GM12878 (cell line): ENCODE measurements around the gene PRSS33. TPM values are rescaled to one million over a fixed set of nuclear protein-coding genes. Genes with fewer than 3 reads are reported as not detected.

ENCODE experiments used
- ATAC-seq: fragments of 200-7000 bp; cut with Tn5 transposase; 3 replicates; pipeline ENCODE4 v1.9.1; 2020; ENCODE audit warnings: mild to moderate bottlenecking, moderate library complexity
- BruUV-seq: library from RNA; stranded (reverse); fragments of 400-500 nt; replicated peaks from 2 replicates; lab custom pipeline; 2021; lab: Mats Ljungman, UMichigan
- CTCF ChIA-PET: fragments of 300-600 bp; sonication (Branson Sonifier 250); formaldehyde crosslinking; extraction: SDS; loops from one replicate; lab custom pipeline; 2021; ENCODE audit warnings: inconsistent platforms; lab: Yijun Ruan, JAX
- POLR2A ChIA-PET: fragments of 350-600 bp; formaldehyde crosslinking; extraction: SDS; loops from one replicate; lab custom pipeline; 2021; ENCODE audit warnings: inconsistent platforms; lab: Charles Lee
- RAD21 ChIA-PET: fragments of 300-600 bp; sonication (Branson Sonifier 250); formaldehyde crosslinking; loops from one replicate; lab custom pipeline; 2023; ENCODE audit warnings: antibody characterized with exemption; ENCODE audit not compliant: unreplicated experiment; lab: Charles Lee
- SMC1A ChIA-PET: fragments of 300-600 bp; sonication (Branson Sonifier 250); formaldehyde crosslinking; loops from one replicate; lab custom pipeline; 2023; ENCODE audit not compliant: unreplicated experiment, uncharacterized antibody; lab: Charles Lee
- DNase-seq: peaks from one replicate; pipeline ENCODE4 v3.0.0-alpha.2; 2011; ENCODE audit warnings: low read depth, low spot score
- FAIRE-seq: peaks from 3 replicates; lab custom pipeline; 2011; peaks lifted over from hg19 to GRCh38; lab: Jason Lieb, UNC
- H2AFZ ChIP-seq: 2 replicates; pipeline ENCODE4 v1.6.0; 2011; ENCODE audit warnings: low read depth, low read length, control low read depth; ENCODE audit not compliant: control insufficient read depth
- H3K27ac ChIP-seq: 2 replicates; pipeline ENCODE4 v1.5.1; 2011; ENCODE audit warnings: control low read depth; ENCODE audit not compliant: control insufficient read depth, insufficient read depth
- H3K27me3 ChIP-seq, 2 experiments: replicated peaks in 1 of 2; 2 replicates each; pipeline versions ENCODE4 v1.6.0 to v1.6.1; 2011; ENCODE audit warnings: low read length in 1 of 2; ENCODE audit not compliant: control insufficient read depth in 2 of 2, insufficient read depth in 2 of 2
- H3K36me3 ChIP-seq, 2 experiments: 2 replicates each; pipeline ENCODE4 v1.5.1; 2011; ENCODE audit warnings: low read length in 1 of 2; ENCODE audit not compliant: control insufficient read depth in 2 of 2, insufficient read depth in 2 of 2
- H3K4me1 ChIP-seq: 2 replicates; pipeline ENCODE4 v1.6.1; 2011; ENCODE audit warnings: mild to moderate bottlenecking, low read length, moderate library complexity, mixed read lengths; ENCODE audit not compliant: control insufficient read depth, insufficient read depth
- H3K4me2 ChIP-seq: 2 replicates; pipeline ENCODE4 v1.6.0; 2011; ENCODE audit warnings: control low read depth; ENCODE audit not compliant: control insufficient read depth, insufficient read depth
- H3K4me3 ChIP-seq: fragments of 200-600 bp; sonication (generic); 2 replicates; pipeline ENCODE4 v1.5.1; 2016
- H3K79me2 ChIP-seq: 2 replicates; pipeline ENCODE4 v1.6.0; 2011; ENCODE audit warnings: low read length; ENCODE audit not compliant: control insufficient read depth, insufficient read depth
- H3K9ac ChIP-seq: 2 replicates; pipeline ENCODE4 v1.8.0; 2011; ENCODE audit warnings: low read length, control low read depth, mixed read lengths; ENCODE audit not compliant: control insufficient read depth, insufficient read depth
- H3K9me3 ChIP-seq: replicated peaks from 3 replicates; pipeline ENCODE4 v1.5.1; 2011; ENCODE audit warnings: mild to moderate bottlenecking, low read length; ENCODE audit not compliant: control insufficient read depth, insufficient read depth
- H4K20me1 ChIP-seq: 2 replicates; pipeline ENCODE4 v1.6.0; 2011; ENCODE audit not compliant: control insufficient read depth, insufficient read depth
- CREB1 ChIP-seq: IDR thresholded peaks from 2 replicates; pipeline ENCODE4 v1.6.1; 2012; ENCODE audit warnings: low read depth, mild to moderate bottlenecking, inconsistent platforms
- FOXM1 ChIP-seq: IDR thresholded peaks from 2 replicates; pipeline ENCODE4 v1.6.1; 2012; ENCODE audit warnings: low read depth, mild to moderate bottlenecking, inconsistent platforms, low read length, moderate library complexity
- HDAC2 ChIP-seq: fragments of 200-600 bp; sonication (generic); IDR thresholded peaks from 2 replicates; pipeline ENCODE4 v1.6.1; 2017
- KAT2A ChIP-seq: conservative IDR thresholded peaks from 2 replicates; pipeline ENCODE4 v1.6.1; 2011; ENCODE audit warnings: low read depth, low read length; ENCODE audit not compliant: control insufficient read depth
- MXI1 ChIP-seq: fragments of 150-350 bp; IDR thresholded peaks from 2 replicates; pipeline ENCODE4 v1.6.1; 2011; ENCODE audit warnings: low read depth, mild to moderate bottlenecking, inconsistent platforms, low read length, improper control_type of control experiment
- NRF1 ChIP-seq: conservative IDR thresholded peaks from 2 replicates; pipeline ENCODE4 v1.6.1; 2011; ENCODE audit warnings: mild to moderate bottlenecking, low read depth, low read length, improper control_type of control experiment
- WGBS: methylation state at CpG from one replicate; pipeline ENCODE4 v1.1.6; 2016; ENCODE audit warnings: low lambda C conversion rate; ENCODE audit not compliant: insufficient replicate concordance, insufficient coverage; ENCODE audit errors: missing lambda C conversion rate; 5-methylcytosine and 5-hydroxymethylcytosine counted together
- in situ Hi-C: fragments of 300-500 bp; cut with MboI; formaldehyde crosslinking; loops from 9 replicates; pipeline ENCODE4 v1.14.3; 2018; ENCODE audit warnings: mixed read lengths
- intact Hi-C: fragments of 100-400 bp; cut with micrococcal nuclease; formaldehyde crosslinking; loops from one replicate; pipeline ENCODE4 v1.14.2; 2022; ENCODE audit not compliant: unreplicated experiment
- polyA plus RNA-seq, 11 experiments: library from polyadenylated mRNA; depleted of rRNA in 4 of 11; unstranded in 6 of 11; stranded (reverse) in 5 of 11; fragments of >200 nt; fragmentation: Nextera tagmentation in 4 of 11; fragmentation: Illumina TruSeq in 1 of 11; extraction: Ambion mirVana in 4 of 11; extraction: Trizol in 1 of 11; gene quantifications; 1 replicate in 1 of 11; 2 replicates in 10 of 11; pipeline versions ENCODE4 v1.2.1 to v1.2.3, GENCODE V29; 2011 to 2016; ENCODE audit warnings: inconsistent platforms in 2 of 11, missing spikeins in 2 of 11, low read depth in 1 of 11
- total RNA-seq, 4 experiments: library from RNA; depleted of rRNA in 3 of 4; stranded (reverse); fragments of >200 nt in 3 of 4; fragmentation: Illumina TruSeq in 1 of 4; extraction: Trizol in 1 of 4; gene quantifications; 2 replicates each; pipeline versions ENCODE4 v1.2.1 to v1.2.3, GENCODE V29; 2013 to 2021

PRSS33 gene
- total and polyA plus RNA-seq, 10 of the 15 experiments (the other 5 are each of a cell fraction or from before 2014, with no cell fraction given) = not detected

- Histone ChIP-seq H2AFZ (no peak overlapping the region), H3K79me2 (peaks cover 86% of the 10 kb centered on the region), H3K27ac (peak overlapping the region; percentile 32; the same call in 1 of the 2 replicates), H3K4me3 (peak overlapping the region; percentile 98), H3K4me1 (peaks cover 17% of the 10 kb centered on the region; the same call in 1 of the 2 replicates), H4K20me1 (peaks cover 29% of the 10 kb centered on the region), H3K27me3 (no peaks in the 10 kb centered on the region), H3K9me3 (no peaks in the 10 kb centered on the region; the same call in 1 of the 3 replicates), H3K9ac (peak overlapping the region; percentile 98; the same call in 1 of the 2 replicates), H3K36me3 (peaks cover 26 to 38% of the 10 kb centered on the region in 2 experiments), H3K4me2 (peak overlapping the region; percentile 78)
- no TSS peak for BruUV-seq
- ChIA-PET CTCF (no interaction called here), POLR2A (interaction anchor here (1.0 to 3.3 kb wide), 3 partner anchors 12 to 22 kb away, joined by 3 to 27 read pairs (median 4); partner anchors contain the start of gene ELOB), RAD21 (no interaction called here), SMC1A (no interaction called here)
- no peak for FAIRE-seq
- no peak for ATAC-seq
- 48% methylated on average over 3 of the region's 3 CpGs for WGBS
- in situ Hi-C loops (no loop called here), intact Hi-C loops (no loop called here)
- TF ChIP-seq HDAC2 (no peak), KAT2A (no peak), MXI1 (no peak), CREB1 (no peak)
- no peak for DNase-seq
Measured at GRCh38 chr16:2755158-2755557, 32.2 kb downstream of the PRSS33 start.

- H3K27ac ChIP-seq = peak overlapping the region; percentile 99
- peaks cover 73% of the 10 kb centered on the region for H3K79me2 ChIP-seq
- RAD21 ChIA-PET = interaction anchor here (0.6 to 1.3 kb wide), 6 partner anchors 21 to 1458 kb away, joined by 3 to 4 read pairs (median 3); partner anchors contain the start of genes ELOB and PRSS27
- no peak overlapping the region for H2AFZ ChIP-seq
- CTCF ChIA-PET = no interaction called here
- peaks cover 17% of the 10 kb centered on the region; the same call in 1 of the 2 replicates for H3K4me1 ChIP-seq
- H3K9ac ChIP-seq = peak overlapping the region; percentile 98
- no peaks in the 10 kb centered on the region; the same call in 2 of the 3 replicates for H3K9me3 ChIP-seq
- SMC1A ChIA-PET = interaction anchor here (2.8 kb wide), 1 partner anchor 24 kb away, joined by 7 read pairs; no protein-coding TSS in a partner anchor
- WGBS = under 1% methylated on average over 7 of the region's 7 CpGs
- ATAC-seq (no peak), DNase-seq (no peak), FAIRE-seq (no peak)
- H3K36me3 ChIP-seq = peaks cover 16 to 27% of the 10 kb centered on the region in 2 experiments
- TF ChIP-seq FOXM1 (0 out of 2 replicates have a peak, but pooled peaks have one; percentile 0), NRF1 (no peak)
- H3K4me3 ChIP-seq = peak overlapping the region; percentile 98
- intact Hi-C loops = loop anchor here (2.0 kb wide), 1 partner anchor 23 kb away; the partner anchor contains the start of gene ELOB
- BruUV-seq = no TSS peak
- H3K4me2 ChIP-seq = peak overlapping the region; percentile 78
- POLR2A ChIA-PET = interaction anchor here (1.6 to 3.3 kb wide), 2 partner anchors 23 to 71 kb away, joined by 5 to 27 read pairs; partner anchors contain the start of genes ELOB and KCTD5
- no peaks in the 10 kb centered on the region for H3K27me3 ChIP-seq
- in situ Hi-C loops = no loop called here
- H4K20me1 ChIP-seq = peaks cover 29% of the 10 kb centered on the region
Measured at GRCh38 chr16:2753733-2754020, 33.7 kb downstream of the PRSS33 start.
